GM12892 (cell line): ENCODE measurements around the gene TMEM242.

Experiments
- POLR2A ChIP-seq: IDR thresholded peaks from 2 replicates; pipeline ENCODE4 v1.6.1; 2011; ENCODE audit warnings: low read depth, low read length, control low read depth
- POLR2AphosphoS5 ChIP-seq: IDR thresholded peaks from 2 replicates; pipeline ENCODE4 v1.6.1; 2011; ENCODE audit warnings: low read depth, low read length, control low read depth
- TAF1 ChIP-seq: IDR thresholded peaks from 2 replicates; pipeline ENCODE4 v1.6.1; 2011; ENCODE audit warnings: low read depth, mild to moderate bottlenecking, control low read depth, low read length, borderline replicate concordance

GRCh38 chr6:157372501-157373280 is 49.4 kb upstream of the TMEM242 start:
- TF ChIP-seq POLR2AphosphoS5 (no peak), TAF1 (no peak), POLR2A (no peak)
